ENCODE results near the gene RSPH3. TPM values are rescaled to one million over a fixed set of nuclear protein-coding genes. Genes with fewer than 3 reads are reported as not detected.

Gene RSPH3
- total and polyA plus RNA-seq, 2 of the 13 experiments (the other 11 are each of a cell fraction or from before 2014, with no cell fraction given): 1.3 to 3.5 TPM

- in situ Hi-C loops (cut with HindIII; ENCODE audit: extremely low pct_ligation_motif_present, low pct_unique_long_range_greater_than_20kb) (no loop called here), intact Hi-C loops (cut with micrococcal nuclease; ENCODE audit: unreplicated experiment) (no loop called here)
- Histone ChIP-seq H3K9ac (ENCODE audit: insufficient read depth, low read depth, low read length) (no peak overlapping the region), H3K27me3 (ENCODE audit: control insufficient read depth in 1 of 2, insufficient read depth in 2 of 2, low read length in 2 of 2) (no peaks in the 10 kb centered on the region), H3K4me2 (ENCODE audit: low read depth, low read length) (no peak overlapping the region), H3K4me3 (replicated peaks in 1 of 3; ENCODE audit: insufficient read depth in 1 of 3, low read depth in 2 of 3, low read length in 3 of 3) (no peak overlapping the region), H3K36me3 (replicated peaks in 1 of 2; ENCODE audit: control insufficient read depth in 1 of 2, insufficient read depth in 2 of 2, low read length in 2 of 2) (no peaks in the 10 kb centered on the region), H3K4me1 (ENCODE audit: insufficient read depth, low read length) (peaks cover 18% of the 10 kb centered on the region), H3K27ac (ENCODE audit: extremely low read length, insufficient read depth, low read length) (no peak overlapping the region), H2AFZ (ENCODE audit: low read length) (no peak overlapping the region), H3K9me3 (ENCODE audit: low read length) (no peaks in the 10 kb centered on the region), H4K20me1 (ENCODE audit: insufficient read depth, low read length) (no peaks in the 10 kb centered on the region), H3K79me2 (ENCODE audit: insufficient read depth, low read length) (no peaks in the 10 kb centered on the region)
- POLR2A ChIA-PET: no interaction called here
- no peak for FAIRE-seq
- ATAC-seq: no peak
- no peak for DNase-seq (ENCODE audit: low spot score)
- BruUV-seq (replicated peaks): no TSS peak
- CTCF ChIA-PET (ENCODE audit: low intra/inter-chr PET ratio, low total read pairs): no interaction called here
- 37% methylated on average over 5 of the region's 5 CpGs for WGBS (ENCODE audit: low lambda C conversion rate)
- TF ChIP-seq SMAD3 (CRISPR knock-in tag; IDR thresholded peaks at IDR 0.05) (no peak), HNF1A (IDR thresholded peaks at IDR 0.05; ENCODE audit: low read depth) (no peak), HNF1A (CRISPR knock-in tag; IDR thresholded peaks at IDR 0.05; ENCODE audit: borderline replicate concordance) (no peak), SNAPC4 (CRISPR knock-in tag; IDR thresholded peaks at IDR 0.05) (no peak), HNRNPLL (IDR thresholded peaks at IDR 0.05; ENCODE audit: low read depth, low read length, poor library complexity, severe bottlenecking) (no peak), ZNF761 (CRISPR knock-in tag; conservative IDR thresholded peaks at IDR 0.05) (no peak), JUND (CRISPR knock-in tag; IDR thresholded peaks at IDR 0.05) (no peak), GATAD2A (CRISPR knock-in tag; IDR thresholded peaks at IDR 0.05) (no peak), CHCHD3 (CRISPR knock-in tag; IDR thresholded peaks at IDR 0.05) (no peak), PATZ1 (CRISPR knock-in tag; IDR thresholded peaks at IDR 0.05) (no peak), SRF (IDR thresholded peaks at IDR 0.05; ENCODE audit: low read depth, low read length) (no peak), ZNF235 (CRISPR knock-in tag; IDR thresholded peaks at IDR 0.05; ENCODE audit: borderline replicate concordance) (no peak), ERF (CRISPR knock-in tag; IDR thresholded peaks at IDR 0.05) (no peak), TSC22D2 (CRISPR knock-in tag; IDR thresholded peaks at IDR 0.05; ENCODE audit: borderline replicate concordance) (no peak), ZNF441 (CRISPR knock-in tag; IDR thresholded peaks at IDR 0.05; ENCODE audit: borderline replicate concordance) (no peak)
These were observed 5.4 kb upstream of the RSPH3 start for GRCh38 chr6:159005436-159005835.
